H9 (cell line): ENCODE data around the gene MRAP. TPM values are rescaled to one million over a fixed set of nuclear protein-coding genes. Genes with fewer than 3 reads are reported as not detected.

Source experiments
- DNase-seq: peaks from one replicate; pipeline ENCODE4 v3.0.0-alpha.2; 2017
- H2AFZ ChIP-seq: one replicate; pipeline ENCODE4 v1.6.1; 2013; ENCODE audit warnings: mild to moderate bottlenecking, low read length, control low read depth, moderate library complexity
- H2AK5ac ChIP-seq: 2 replicates; pipeline ENCODE4 v1.6.1; 2013; ENCODE audit warnings: low read length, control low read depth, mixed read lengths; ENCODE audit not compliant: insufficient read length
- H2BK120ac ChIP-seq: one replicate; pipeline ENCODE4 v1.6.1; 2013; ENCODE audit warnings: low read depth, mild to moderate bottlenecking, low read length, control low read depth, inconsistent platforms; ENCODE audit not compliant: poor library complexity, severe bottlenecking
- H2BK12ac ChIP-seq: 2 replicates; pipeline ENCODE4 v1.6.1; 2013; ENCODE audit warnings: low read length, control low read depth, mixed read lengths, low read depth; ENCODE audit not compliant: insufficient read length
- H2BK15ac ChIP-seq: 2 replicates; pipeline ENCODE4 v1.6.1; 2013; ENCODE audit warnings: low read depth, low read length, control low read depth
- H2BK20ac ChIP-seq: one replicate; pipeline ENCODE4 v1.6.1; 2013; ENCODE audit warnings: low read depth, mild to moderate bottlenecking, low read length, control low read depth, inconsistent platforms; ENCODE audit not compliant: poor library complexity, severe bottlenecking
- H2BK5ac ChIP-seq: 2 replicates; pipeline ENCODE4 v1.6.1; 2013; ENCODE audit warnings: low read length, control low read depth, mixed read lengths; ENCODE audit not compliant: insufficient read length
- H3K14ac ChIP-seq: 2 replicates; pipeline ENCODE4 v1.6.1; 2013; ENCODE audit warnings: low read length, control low read depth; ENCODE audit not compliant: insufficient read depth
- H3K18ac ChIP-seq: 2 replicates; pipeline ENCODE4 v1.6.1; 2013; ENCODE audit warnings: low read depth, mild to moderate bottlenecking, mixed read lengths, low read length, control low read depth; ENCODE audit not compliant: insufficient read length
- H3K23ac ChIP-seq: 2 replicates; pipeline ENCODE4 v1.6.1; 2013; ENCODE audit warnings: low read length, control low read depth, mixed read lengths, low read depth; ENCODE audit not compliant: insufficient read length
- H3K23me2 ChIP-seq: 2 replicates; pipeline ENCODE4 v1.6.1; 2013; ENCODE audit warnings: low read depth, mild to moderate bottlenecking, mixed read lengths, low read length, control low read depth; ENCODE audit not compliant: insufficient read length, poor library complexity, severe bottlenecking
- H3K27ac ChIP-seq: 2 replicates; pipeline ENCODE4 v1.5.1; 2013; ENCODE audit warnings: low read length, control low read depth, mixed read lengths, low read depth; ENCODE audit not compliant: insufficient read length
- H3K27me3 ChIP-seq: 2 replicates; pipeline ENCODE4 v1.6.1; 2013; ENCODE audit warnings: low read length, control low read depth, inconsistent platforms; ENCODE audit not compliant: insufficient read depth
- H3K4ac ChIP-seq: 2 replicates; pipeline ENCODE4 v1.6.1; 2013; ENCODE audit warnings: low read depth, mild to moderate bottlenecking, control low read depth, inconsistent platforms, low read length, moderate library complexity
- H3K4me1 ChIP-seq: 2 replicates; pipeline ENCODE4 v1.6.1; 2013; ENCODE audit warnings: low read length, control low read depth, inconsistent platforms; ENCODE audit not compliant: insufficient read depth
- H3K4me2 ChIP-seq: 2 replicates; pipeline ENCODE4 v1.6.1; 2013; ENCODE audit warnings: low read length, control low read depth, mixed read lengths; ENCODE audit not compliant: insufficient read length, insufficient read depth
- H3K56ac ChIP-seq: 2 replicates; pipeline ENCODE4 v1.6.1; 2013; ENCODE audit warnings: low read depth, mild to moderate bottlenecking, mixed read lengths, low read length, control low read depth; ENCODE audit not compliant: insufficient read length
- H3K79me1 ChIP-seq: 2 replicates; pipeline ENCODE4 v1.6.1; 2013; ENCODE audit warnings: low read depth, mild to moderate bottlenecking, moderate library complexity, low read length, control low read depth, inconsistent platforms; ENCODE audit not compliant: insufficient read depth, poor library complexity, severe bottlenecking
- H3K79me2 ChIP-seq: 2 replicates; pipeline ENCODE4 v1.6.1; 2013; ENCODE audit warnings: low read length, control low read depth, inconsistent platforms; ENCODE audit not compliant: insufficient read depth
- H3K9ac ChIP-seq: 2 replicates; pipeline ENCODE4 v1.6.1; 2013; ENCODE audit warnings: low read length, control low read depth, mixed read lengths; ENCODE audit not compliant: insufficient read length; ENCODE audit errors: extremely low read depth
- H3K9me3 ChIP-seq: one replicate; pipeline ENCODE4 v1.6.1; 2013; ENCODE audit warnings: low read depth, low read length, inconsistent platforms; ENCODE audit not compliant: control insufficient read depth
- H3T11ph ChIP-seq: one replicate; pipeline ENCODE4 v1.6.1; 2013; ENCODE audit warnings: mild to moderate bottlenecking, low read length, control low read depth, inconsistent platforms
- H4K20me1 ChIP-seq: one replicate; pipeline ENCODE4 v1.6.1; 2013; ENCODE audit not compliant: control insufficient read depth, insufficient read length, insufficient read depth
- H4K5ac ChIP-seq: 2 replicates; pipeline ENCODE4 v1.6.1; 2013; ENCODE audit warnings: low read depth, mild to moderate bottlenecking, mixed read lengths, low read length, control low read depth; ENCODE audit not compliant: insufficient read length
- H4K8ac ChIP-seq: replicated peaks from 2 replicates; pipeline ENCODE4 v1.6.1; 2013; ENCODE audit warnings: low read length, control low read depth, mixed read lengths, low read depth; ENCODE audit not compliant: insufficient read length
- H4K91ac ChIP-seq: 2 replicates; pipeline ENCODE4 v1.6.1; 2013; ENCODE audit warnings: low read depth, mild to moderate bottlenecking, moderate library complexity, mixed read lengths, low read length, control low read depth; ENCODE audit not compliant: insufficient read length
- H3K27ac Mint-ChIP-seq, 3 experiments: 2 replicates in 2 of 3; 3 replicates in 1 of 3; pipeline ENCODE4 v1.8.0; 2020 to 2021; ENCODE audit warnings: mixed read lengths in 3 of 3, mild to moderate bottlenecking in 1 of 3, moderate library complexity in 1 of 3
- H3K27me3 Mint-ChIP-seq: 2 replicates; pipeline ENCODE4 v1.8.0; 2021; ENCODE audit warnings: low read depth, mild to moderate bottlenecking, moderate library complexity, mixed read lengths
- H3K36me3 Mint-ChIP-seq, 3 experiments: 2 replicates in 2 of 3; 3 replicates in 1 of 3; pipeline ENCODE4 v1.8.0; 2020 to 2021; ENCODE audit warnings: low read depth in 3 of 3, mixed read lengths in 3 of 3; ENCODE audit not compliant: insufficient read depth in 1 of 3
- H3K4me1 Mint-ChIP-seq, 2 experiments: 2 replicates each; pipeline ENCODE4 v1.8.0; 2020; ENCODE audit warnings: mixed read lengths in 2 of 2
- H3K4me3 Mint-ChIP-seq, 2 experiments: 2 replicates in 1 of 2; 3 replicates in 1 of 2; pipeline ENCODE4 v1.8.0; 2020 to 2021; ENCODE audit warnings: mild to moderate bottlenecking in 2 of 2, mixed read lengths in 2 of 2, moderate library complexity in 1 of 2
- H3K9me3 Mint-ChIP-seq, 2 experiments: 2 replicates in 1 of 2; 3 replicates in 1 of 2; pipeline ENCODE4 v1.8.0; 2020; ENCODE audit warnings: mild to moderate bottlenecking in 2 of 2, mixed read lengths in 2 of 2, moderate library complexity in 1 of 2
- WGBS: extraction: QIAGEN DNeasy Blood & Tissue Kit; methylation state at CpG from one replicate; pipeline ENCODE4 v1.1.7; 2013; ENCODE audit warnings: missing lambda C conversion rate, low lambda C conversion rate, mixed read lengths; ENCODE audit not compliant: insufficient read length; ENCODE audit errors: extremely low coverage; 5-methylcytosine and 5-hydroxymethylcytosine counted together
- total RNA-seq: library from RNA; stranded (reverse); gene quantifications from 2 replicates; pipeline ENCODE4 v1.2.1, GENCODE V29; 2021
- TF ChIP-seq, protein P1 (sequence below): fragments of 200-600 bp; sonication (generic); conservative IDR thresholded peaks from 3 replicates; pipeline ENCODE4 v1.8.0; 2021; ENCODE audit warnings: antibody characterized with exemption, mild to moderate bottlenecking

The MRAP gene
- total RNA-seq, 1 experiment from 2014 or later: not detected

DNA sequence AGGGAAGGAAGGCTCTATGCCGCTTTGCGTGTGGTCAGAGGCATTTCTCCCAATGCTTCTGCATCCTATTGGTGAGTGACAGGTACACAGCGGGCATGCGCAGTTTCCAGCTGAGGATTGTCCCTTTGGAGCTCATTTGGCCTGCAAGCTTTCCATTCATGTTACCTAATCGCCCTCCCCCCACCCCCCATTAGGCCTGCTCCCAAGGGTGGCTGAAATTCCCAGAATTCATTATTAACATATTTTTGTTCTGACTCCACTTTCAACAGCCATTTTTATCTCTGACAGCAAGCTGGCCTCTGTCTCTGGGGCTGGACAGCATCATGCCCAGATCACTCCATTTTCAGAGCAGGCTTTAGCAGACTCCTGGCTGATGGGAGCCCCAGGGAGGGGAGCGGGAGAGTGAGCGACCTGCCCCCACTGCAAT is 45.4 kb upstream of the MRAP start:
- Histone ChIP-seq H3T11ph (no peak overlapping the region), H4K8ac (no peak overlapping the region), H3K4ac (no peak overlapping the region), H2AK5ac (no peak overlapping the region), H3K27ac (no peak overlapping the region), H2BK20ac (no peak overlapping the region), H4K91ac (no peak overlapping the region), H3K27me3 (no peaks in the 10 kb centered on the region), H3K18ac (no peak overlapping the region), H2BK5ac (no peak overlapping the region), H2BK12ac (no peak overlapping the region), H4K20me1 (no peaks in the 10 kb centered on the region), H3K4me1 (no peaks in the 10 kb centered on the region), H3K23me2 (no peaks in the 10 kb centered on the region), H2AFZ (no peak overlapping the region), H3K9me3 (no peaks in the 10 kb centered on the region), H2BK15ac (no peak overlapping the region), H3K79me2 (no peaks in the 10 kb centered on the region), H4K5ac (no peak overlapping the region), H3K14ac (no peak overlapping the region), H3K23ac (no peak overlapping the region), H3K4me2 (no peak overlapping the region), H3K79me1 (no peaks in the 10 kb centered on the region), H2BK120ac (no peak overlapping the region), H3K56ac (no peak overlapping the region), H3K9ac (no peak overlapping the region)
- no peak overlapping the region for H3K4me3 Mint-ChIP-seq
- no CpG with 5 or more reads among the region's 7 CpGs for WGBS
- no peaks in the 10 kb centered on the region for H3K9me3 Mint-ChIP-seq
- TF ChIP-seq, protein P1, sequence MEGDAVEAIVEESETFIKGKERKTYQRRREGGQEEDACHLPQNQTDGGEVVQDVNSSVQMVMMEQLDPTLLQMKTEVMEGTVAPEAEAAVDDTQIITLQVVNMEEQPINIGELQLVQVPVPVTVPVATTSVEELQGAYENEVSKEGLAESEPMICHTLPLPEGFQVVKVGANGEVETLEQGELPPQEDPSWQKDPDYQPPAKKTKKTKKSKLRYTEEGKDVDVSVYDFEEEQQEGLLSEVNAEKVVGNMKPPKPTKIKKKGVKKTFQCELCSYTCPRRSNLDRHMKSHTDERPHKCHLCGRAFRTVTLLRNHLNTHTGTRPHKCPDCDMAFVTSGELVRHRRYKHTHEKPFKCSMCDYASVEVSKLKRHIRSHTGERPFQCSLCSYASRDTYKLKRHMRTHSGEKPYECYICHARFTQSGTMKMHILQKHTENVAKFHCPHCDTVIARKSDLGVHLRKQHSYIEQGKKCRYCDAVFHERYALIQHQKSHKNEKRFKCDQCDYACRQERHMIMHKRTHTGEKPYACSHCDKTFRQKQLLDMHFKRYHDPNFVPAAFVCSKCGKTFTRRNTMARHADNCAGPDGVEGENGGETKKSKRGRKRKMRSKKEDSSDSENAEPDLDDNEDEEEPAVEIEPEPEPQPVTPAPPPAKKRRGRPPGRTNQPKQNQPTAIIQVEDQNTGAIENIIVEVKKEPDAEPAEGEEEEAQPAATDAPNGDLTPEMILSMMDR: no peak
- H3K36me3 Mint-ChIP-seq: no peaks in the 10 kb centered on the region
- H3K27me3 Mint-ChIP-seq: peaks cover 3% of the 10 kb centered on the region; the same call in 1 of the 2 replicates
- H3K27ac Mint-ChIP-seq: no peak overlapping the region
- no peak for DNase-seq
- H3K4me1 Mint-ChIP-seq: peaks cover 14 to 17% of the 10 kb centered on the region in 2 experiments
